OCI-LY7 (cell line): ENCODE measurements around the gene GFI1B.

Experiments
- EZH2phosphoT487 ChIP-seq: fragments of 200-600 bp; sonication (generic); IDR thresholded peaks from 2 replicates; pipeline ENCODE4 v1.6.1; 2018; ENCODE audit warnings: low read depth, borderline replicate concordance, mild to moderate bottlenecking, mixed run types, antibody characterized with exemption, low read length, moderate library complexity, mixed read lengths
- TF ChIP-seq, protein P1 (sequence below): fragments of 200-600 bp; sonication (generic); conservative IDR thresholded peaks from 2 replicates; pipeline ENCODE4 v1.5.1; 2014; ENCODE audit warnings: mild to moderate bottlenecking, antibody characterized with exemption, low read length, moderate library complexity, mixed read lengths

DNA sequence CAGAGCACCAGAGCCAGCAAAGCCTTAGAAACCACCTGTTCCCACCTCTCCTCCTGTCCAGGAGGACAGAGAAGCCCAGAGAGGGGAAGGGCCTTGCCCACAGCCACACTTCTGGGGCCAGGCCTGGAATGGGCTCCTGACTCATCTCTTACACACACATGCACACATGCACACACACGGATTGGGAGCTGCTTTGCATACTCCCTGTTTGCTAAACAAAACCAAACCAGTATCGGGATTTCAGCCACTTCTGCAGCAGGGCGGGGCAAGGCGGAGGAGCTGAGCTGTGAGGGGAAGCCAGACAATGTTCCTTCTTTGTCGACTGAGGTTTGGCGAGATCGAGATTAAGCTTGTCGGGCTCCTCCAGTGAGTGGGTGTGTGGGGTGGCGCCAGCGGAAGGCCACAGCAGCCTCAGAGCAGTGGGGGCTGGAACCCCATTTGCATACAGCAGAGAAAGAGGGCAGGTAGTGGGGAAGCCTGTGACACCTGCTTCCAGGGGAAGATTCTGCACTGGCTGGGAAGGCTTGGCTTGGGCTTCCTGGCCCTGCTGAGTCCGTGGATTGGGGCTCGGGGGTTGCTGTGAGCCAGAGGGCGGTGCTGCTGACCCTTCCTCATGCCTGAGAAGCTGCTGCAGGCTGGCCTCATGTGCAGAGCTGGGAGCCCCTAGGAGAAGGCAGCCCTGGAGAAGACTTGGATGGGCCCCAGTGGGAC lies 16.1 kb downstream of the GFI1B start:
- TF ChIP-seq, protein P1, sequence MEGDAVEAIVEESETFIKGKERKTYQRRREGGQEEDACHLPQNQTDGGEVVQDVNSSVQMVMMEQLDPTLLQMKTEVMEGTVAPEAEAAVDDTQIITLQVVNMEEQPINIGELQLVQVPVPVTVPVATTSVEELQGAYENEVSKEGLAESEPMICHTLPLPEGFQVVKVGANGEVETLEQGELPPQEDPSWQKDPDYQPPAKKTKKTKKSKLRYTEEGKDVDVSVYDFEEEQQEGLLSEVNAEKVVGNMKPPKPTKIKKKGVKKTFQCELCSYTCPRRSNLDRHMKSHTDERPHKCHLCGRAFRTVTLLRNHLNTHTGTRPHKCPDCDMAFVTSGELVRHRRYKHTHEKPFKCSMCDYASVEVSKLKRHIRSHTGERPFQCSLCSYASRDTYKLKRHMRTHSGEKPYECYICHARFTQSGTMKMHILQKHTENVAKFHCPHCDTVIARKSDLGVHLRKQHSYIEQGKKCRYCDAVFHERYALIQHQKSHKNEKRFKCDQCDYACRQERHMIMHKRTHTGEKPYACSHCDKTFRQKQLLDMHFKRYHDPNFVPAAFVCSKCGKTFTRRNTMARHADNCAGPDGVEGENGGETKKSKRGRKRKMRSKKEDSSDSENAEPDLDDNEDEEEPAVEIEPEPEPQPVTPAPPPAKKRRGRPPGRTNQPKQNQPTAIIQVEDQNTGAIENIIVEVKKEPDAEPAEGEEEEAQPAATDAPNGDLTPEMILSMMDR, result no peak
- TF ChIP-seq EZH2phosphoT487, result no peak
